ENCODE measurements around the gene DDX17. TPM values are rescaled to one million over a fixed set of nuclear protein-coding genes. Genes with fewer than 3 reads are reported as not detected.

DDX17 gene
- total RNA-seq, 1 donor from 2014 or later, result 521 TPM

DNA sequence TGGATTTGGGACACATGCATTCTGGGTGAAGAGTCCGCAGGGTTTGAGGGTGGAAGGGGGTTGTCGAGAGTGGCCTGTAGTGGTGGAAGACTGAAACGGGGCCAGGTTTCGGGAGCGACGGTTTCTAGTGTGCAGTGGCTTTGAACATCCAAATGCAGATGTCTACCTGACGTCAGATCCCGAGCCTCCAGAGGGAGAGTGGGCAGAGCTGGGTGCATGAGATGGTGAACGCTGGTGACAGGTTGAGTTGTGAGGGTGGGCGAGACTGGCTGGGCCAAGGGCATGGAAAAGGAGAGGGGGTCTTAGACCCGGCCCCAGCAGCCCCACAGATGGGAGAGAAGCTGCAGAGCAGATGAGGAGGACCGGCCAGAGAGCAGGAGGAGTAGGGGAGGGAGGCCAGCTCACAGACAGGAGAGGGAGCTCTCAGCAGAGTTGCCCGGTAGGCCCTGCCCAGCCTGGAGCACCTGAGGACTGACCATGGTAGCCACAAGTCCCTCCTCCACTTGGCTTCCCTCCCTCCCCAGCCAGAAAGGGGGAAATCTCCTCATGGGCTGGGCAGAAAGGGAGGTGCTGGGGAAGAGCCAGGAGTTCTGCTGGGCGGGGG, 65.3 kb downstream of the DDX17 start:
- peaks cover 3% of the 10 kb centered on the region for H3K27me3 ChIP-seq (ENCODE audit: control insufficient read depth, insufficient read depth, low read length)
- FAIRE-seq (no peak), DNase-seq (ENCODE audit: low read depth) (no peak)
- H3K36me3 ChIP-seq (ENCODE audit: control insufficient read depth, insufficient read depth, low read length), result no peaks in the 10 kb centered on the region
- TF ChIP-seq, protein P1, sequence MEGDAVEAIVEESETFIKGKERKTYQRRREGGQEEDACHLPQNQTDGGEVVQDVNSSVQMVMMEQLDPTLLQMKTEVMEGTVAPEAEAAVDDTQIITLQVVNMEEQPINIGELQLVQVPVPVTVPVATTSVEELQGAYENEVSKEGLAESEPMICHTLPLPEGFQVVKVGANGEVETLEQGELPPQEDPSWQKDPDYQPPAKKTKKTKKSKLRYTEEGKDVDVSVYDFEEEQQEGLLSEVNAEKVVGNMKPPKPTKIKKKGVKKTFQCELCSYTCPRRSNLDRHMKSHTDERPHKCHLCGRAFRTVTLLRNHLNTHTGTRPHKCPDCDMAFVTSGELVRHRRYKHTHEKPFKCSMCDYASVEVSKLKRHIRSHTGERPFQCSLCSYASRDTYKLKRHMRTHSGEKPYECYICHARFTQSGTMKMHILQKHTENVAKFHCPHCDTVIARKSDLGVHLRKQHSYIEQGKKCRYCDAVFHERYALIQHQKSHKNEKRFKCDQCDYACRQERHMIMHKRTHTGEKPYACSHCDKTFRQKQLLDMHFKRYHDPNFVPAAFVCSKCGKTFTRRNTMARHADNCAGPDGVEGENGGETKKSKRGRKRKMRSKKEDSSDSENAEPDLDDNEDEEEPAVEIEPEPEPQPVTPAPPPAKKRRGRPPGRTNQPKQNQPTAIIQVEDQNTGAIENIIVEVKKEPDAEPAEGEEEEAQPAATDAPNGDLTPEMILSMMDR (IDR thresholded peaks at IDR 0.05; ENCODE audit: insufficient read depth, low read length, severe bottlenecking), result no peak
- no peak overlapping the region for H3K4me3 ChIP-seq (ENCODE audit: low read depth, low read length)

DNA sequence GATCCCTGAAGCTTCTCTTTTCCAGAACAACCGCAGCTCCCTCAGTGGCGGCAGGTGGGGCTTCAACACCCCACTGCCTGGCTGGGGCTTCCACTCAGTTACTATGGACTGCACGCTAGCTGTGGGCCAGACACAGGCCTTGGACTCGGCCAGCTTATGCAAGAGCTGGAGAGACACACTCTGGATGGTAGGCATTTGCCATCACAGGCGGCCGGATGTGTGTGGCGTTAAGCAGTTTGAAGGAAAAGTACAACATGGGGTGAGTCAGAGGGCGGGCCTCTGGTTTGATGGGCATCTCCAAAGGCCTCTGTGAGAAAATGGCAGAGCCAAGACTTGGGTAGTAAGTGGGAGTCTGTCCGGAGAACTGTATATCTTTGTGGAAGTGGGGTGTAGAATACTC, 68.7 kb downstream of the DDX17 start:
- H3K27me3 ChIP-seq (ENCODE audit: control insufficient read depth, insufficient read depth, low read length), result peaks cover 5% of the 10 kb centered on the region
- H3K4me3 ChIP-seq (ENCODE audit: low read depth, low read length), result no peak overlapping the region
- TF ChIP-seq, protein P1 (IDR thresholded peaks at IDR 0.05; ENCODE audit: insufficient read depth, low read length, severe bottlenecking), result no peak
- no peaks in the 10 kb centered on the region for H3K36me3 ChIP-seq (ENCODE audit: control insufficient read depth, insufficient read depth, low read length)
- FAIRE-seq, result no peak
- DNase-seq (ENCODE audit: low read depth), result peak; percentile 13

- peak; percentile 60 for FAIRE-seq
- Histone ChIP-seq H3K4me3 (ENCODE audit: low read depth, low read length) (no peak overlapping the region), H3K27me3 (ENCODE audit: control insufficient read depth, insufficient read depth, low read length) (peaks cover 5% of the 10 kb centered on the region), H3K36me3 (ENCODE audit: control insufficient read depth, insufficient read depth, low read length) (no peaks in the 10 kb centered on the region)
- DNase-seq (ENCODE audit: low read depth), result no peak
- TF ChIP-seq, protein P1 (IDR thresholded peaks at IDR 0.05; ENCODE audit: insufficient read depth, low read length, severe bottlenecking), result no peak
These were observed 69.3 kb downstream of the DDX17 start for GRCh38 chr22:38436629-38437395.

- H3K36me3 ChIP-seq (ENCODE audit: control insufficient read depth, insufficient read depth, low read length), result no peaks in the 10 kb centered on the region
- H3K4me3 ChIP-seq (ENCODE audit: low read depth, low read length), result no peak overlapping the region
- TF ChIP-seq, protein P1 (IDR thresholded peaks at IDR 0.05; ENCODE audit: insufficient read depth, low read length, severe bottlenecking), result no peak
- FAIRE-seq, result no peak
- no peak for DNase-seq (ENCODE audit: low read depth)
- H3K27me3 ChIP-seq (ENCODE audit: control insufficient read depth, insufficient read depth, low read length), result peaks cover 5% of the 10 kb centered on the region
These were observed 70.1 kb downstream of the DDX17 start for GRCh38 chr22:38435965-38436364.

DNA sequence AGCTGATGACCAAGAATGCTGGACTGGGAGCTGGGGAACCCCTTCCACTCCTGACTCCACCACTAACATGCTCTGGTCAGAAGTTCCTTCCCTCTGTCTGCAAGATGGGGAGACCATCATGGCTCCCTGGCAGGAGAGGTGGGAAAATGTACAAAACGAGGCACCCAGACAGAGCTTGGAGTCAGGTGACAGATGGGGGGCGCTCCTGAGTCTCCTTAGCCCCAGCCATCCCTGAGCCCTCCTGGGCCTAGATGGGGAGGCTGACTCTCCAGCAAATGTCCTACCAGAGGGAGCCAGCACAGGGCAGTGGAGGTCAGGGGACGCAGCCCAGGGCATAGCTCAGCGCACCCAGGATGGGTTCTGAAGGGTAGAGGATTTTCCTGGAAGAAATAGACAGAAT, 71.1 kb downstream of the DDX17 start:
- no peak for DNase-seq (ENCODE audit: low read depth)
- FAIRE-seq, result no peak
- H3K27me3 ChIP-seq (ENCODE audit: control insufficient read depth, insufficient read depth, low read length), result peaks cover 5% of the 10 kb centered on the region
- TF ChIP-seq, protein P1 (IDR thresholded peaks at IDR 0.05; ENCODE audit: insufficient read depth, low read length, severe bottlenecking), result no peak
- no peak overlapping the region for H3K4me3 ChIP-seq (ENCODE audit: low read depth, low read length)
- no peaks in the 10 kb centered on the region for H3K36me3 ChIP-seq (ENCODE audit: control insufficient read depth, insufficient read depth, low read length)

Data from bronchial epithelial cell (primary cell).